SK-N-SH (cell line): ENCODE results near the gene SIRT1. TPM values are rescaled to one million over a fixed set of nuclear protein-coding genes. Genes with fewer than 3 reads are reported as not detected.
"Not testable (repeated sequence)": the region's sequence is repeated elsewhere in the genome, so short reads cannot be mapped to it uniquely, and the experiment has no call there.

Experiments
- CTCF ChIA-PET: fragments of 300-600, 350-600 bp; formaldehyde crosslinking; extraction: SDS; loops from one replicate; lab custom pipeline; 2021; lab: Yijun Ruan, JAX
- POLR2A ChIA-PET: fragments of 350-600 bp; sonication (Branson Sonifier 250); formaldehyde crosslinking; extraction: SDS; loops from one replicate; lab custom pipeline; 2020; ENCODE audit warnings: antibody characterized with exemption, inconsistent platforms; lab: Yijun Ruan, JAX
- DNase-seq: peaks from one replicate; pipeline ENCODE4 v3.0.0; 2012
- H2AFZ ChIP-seq: fragments of 200-600 bp; sonication (generic); 2 replicates; pipeline ENCODE4 v1.8.1; 2016; ENCODE audit warnings: antibody characterized with exemption, mild to moderate bottlenecking, low read depth
- H3F3A ChIP-seq: fragments of 200-600 bp; sonication (generic); replicated peaks from 2 replicates; pipeline ENCODE3; 2016; ENCODE audit warnings: antibody characterized with exemption, mild to moderate bottlenecking; ENCODE audit not compliant: insufficient read depth
- H3K27ac ChIP-seq, 2 experiments: fragments of 200-500 bp in 1 of 2; fragments of 200-600 bp in 1 of 2; sonication (Bioruptor generic) in 1 of 2; sonication (generic), shearing (Covaris generic) in 1 of 2; 2 replicates each; pipeline versions ENCODE4 v1.5.1 to v1.6.1; 2014 to 2016; ENCODE audit warnings: low read depth in 2 of 2, inconsistent platforms in 1 of 2, low read length in 1 of 2, mild to moderate bottlenecking in 1 of 2, mixed read lengths in 1 of 2
- H3K27me3 ChIP-seq: fragments of 200-600 bp; sonication (generic), shearing (Covaris generic); 2 replicates; pipeline ENCODE4 v1.6.1; 2016; ENCODE audit warnings: mixed run types; ENCODE audit not compliant: insufficient read depth
- H3K36me3 ChIP-seq, 2 experiments: fragments of 200-500 bp in 1 of 2; fragments of 200-600 bp in 1 of 2; sonication (Bioruptor generic) in 1 of 2; sonication (generic) in 1 of 2; replicated peaks in 1 of 2; 2 replicates each; pipeline versions ENCODE3 to v1.5.1; 2014 to 2016; ENCODE audit warnings: low read length in 1 of 2, mild to moderate bottlenecking in 1 of 2; ENCODE audit not compliant: insufficient read depth in 2 of 2, control insufficient read depth in 1 of 2
- H3K4me1 ChIP-seq, 2 experiments: fragments of 200-500 bp in 1 of 2; fragments of 200-600 bp in 1 of 2; sonication (Bioruptor generic) in 1 of 2; sonication (generic), shearing (Covaris generic) in 1 of 2; 2 replicates each; pipeline versions ENCODE4 v1.5.1 to v1.6.1; 2014 to 2016; ENCODE audit warnings: low read depth in 1 of 2, low read length in 1 of 2, mixed run types in 1 of 2; ENCODE audit not compliant: insufficient read depth in 2 of 2, control insufficient read depth in 1 of 2
- H3K4me2 ChIP-seq: fragments of 200-600 bp; sonication (generic), shearing (Covaris generic); 2 replicates; pipeline ENCODE4 v1.6.1; 2017; ENCODE audit warnings: mixed run types
- H3K4me3 ChIP-seq, 2 experiments: fragments of 200-500 bp in 1 of 2; fragments of 200-600 bp in 1 of 2; sonication (Bioruptor generic) in 1 of 2; sonication (generic), shearing (Covaris generic) in 1 of 2; 2 replicates each; pipeline versions ENCODE4 v1.5.1 to v1.8.1; 2014 to 2016; ENCODE audit warnings: low read depth in 2 of 2, inconsistent platforms in 1 of 2, low read length in 1 of 2, mild to moderate bottlenecking in 1 of 2, mixed read lengths in 1 of 2, moderate library complexity in 1 of 2
- H3K79me2 ChIP-seq: fragments of 200-600 bp; sonication (generic); 2 replicates; pipeline ENCODE4 v1.8.1; 2017; ENCODE audit warnings: mild to moderate bottlenecking; ENCODE audit not compliant: insufficient read depth
- H3K9ac ChIP-seq: fragments of 200-600 bp; sonication (generic); 2 replicates; pipeline ENCODE4 v1.6.1; 2017; ENCODE audit warnings: mixed run types
- H3K9me2 ChIP-seq: fragments of 200-600 bp; sonication (generic); 2 replicates; pipeline ENCODE4 v1.6.1; 2017; ENCODE audit warnings: mixed run types
- H3K9me3 ChIP-seq: fragments of 200-600 bp; sonication (generic); 2 replicates; pipeline ENCODE4 v1.6.1; 2017; ENCODE audit warnings: mixed run types, mild to moderate bottlenecking, moderate library complexity
- H4K20me1 ChIP-seq: fragments of 200-600 bp; sonication (generic); 2 replicates; pipeline ENCODE4 v1.6.1; 2017; ENCODE audit warnings: mild to moderate bottlenecking, mixed run types; ENCODE audit not compliant: insufficient read depth
- EP300 ChIP-seq, 2 experiments: IDR thresholded peaks; 2 replicates each; pipeline versions ENCODE4 v1.4.0 to v1.6.1; 2012; ENCODE audit warnings: borderline replicate concordance in 1 of 2, low read depth in 1 of 2, low read length in 1 of 2
- IRF3 ChIP-seq: fragments of 150-350 bp; IDR thresholded peaks from 2 replicates; pipeline ENCODE4 v1.6.1; 2016; ENCODE audit warnings: mild to moderate bottlenecking, low read depth, low read length
- NFIC ChIP-seq: IDR thresholded peaks from 2 replicates; pipeline ENCODE4 v1.4.0; 2012; ENCODE audit warnings: borderline replicate concordance
- NRF1 ChIP-seq: IDR thresholded peaks from 2 replicates; pipeline ENCODE4 v1.6.1; 2012; ENCODE audit warnings: low read depth, mild to moderate bottlenecking, low read length
- RAD21 ChIP-seq: IDR thresholded peaks from 2 replicates; pipeline ENCODE4 v1.6.1; 2012; ENCODE audit warnings: mild to moderate bottlenecking, low read length
- RCOR1 ChIP-seq: fragments of 150-350 bp; IDR thresholded peaks from 2 replicates; pipeline ENCODE4 v1.6.1; 2017; ENCODE audit warnings: antibody characterized with exemption, low read length
- SIN3A ChIP-seq: IDR thresholded peaks from 2 replicates; pipeline ENCODE4 v1.6.1; 2012; ENCODE audit warnings: low read depth, mild to moderate bottlenecking, low read length, moderate library complexity, borderline replicate concordance
- SMC3 ChIP-seq: IDR thresholded peaks from 2 replicates; pipeline ENCODE4 v1.6.1; 2012; ENCODE audit warnings: low read depth, low read length, improper control_type of control experiment
- TAF1 ChIP-seq: IDR thresholded peaks from 2 replicates; pipeline ENCODE4 v1.6.1; 2012; ENCODE audit warnings: low read depth, mild to moderate bottlenecking, low read length, moderate library complexity, borderline replicate concordance
- TCF12 ChIP-seq: IDR thresholded peaks from 2 replicates; pipeline ENCODE4 v1.4.0; 2012
- USF1 ChIP-seq: IDR thresholded peaks from 2 replicates; pipeline ENCODE4 v1.4.0; 2012; ENCODE audit warnings: low read depth, borderline replicate concordance
- USF2 ChIP-seq: fragments of 150-350 bp; IDR thresholded peaks from 2 replicates; pipeline ENCODE4 v1.6.1; 2017; ENCODE audit warnings: antibody characterized with exemption, low read length, low read depth, borderline replicate concordance
- ZBTB33 ChIP-seq: IDR thresholded peaks from 2 replicates; pipeline ENCODE4 v1.4.0; 2012; ENCODE audit warnings: low read depth, borderline replicate concordance
- WGBS: methylation state at CpG from one replicate; pipeline ENCODE4 v1.1.6; 2017; ENCODE audit warnings: low lambda C conversion rate; 5-methylcytosine and 5-hydroxymethylcytosine counted together
- polyA plus RNA-seq, 3 experiments: library from polyadenylated mRNA; depleted of rRNA; stranded (reverse); fragments of >200 nt; gene quantifications; 2 replicates each; pipeline ENCODE4 v1.2.3, GENCODE V29; 2012
- small RNA-seq, 7 experiments: library from RNA; depleted of rRNA; stranded (forward); fragments of <200 nt; gene quantifications; one replicate each; pipeline ENCODE3, GENCODE V24; 2012

SIRT1 gene
- polyA plus RNA-seq, 1 of the 3 experiments (the other 2 are of a cell fraction): 6.0 TPM

- Histone ChIP-seq H3K27me3 (no peaks in the 10 kb centered on the region), H3K9me3 (no peaks in the 10 kb centered on the region), H3K27ac (no peak overlapping the region), H2AFZ (no peak overlapping the region), H3K4me3 (no peak overlapping the region), H3K4me2 (no peak overlapping the region), H3K4me1 (no peaks in the 10 kb centered on the region), H3K9ac (no peak overlapping the region), H3F3A (no peaks in the 10 kb centered on the region), H4K20me1 (no peaks in the 10 kb centered on the region), H3K9me2 (0 out of 2 replicates have a peak, but pooled peaks cover 4% of the 10 kb centered on the region), H3K79me2 (peaks cover 23% of the 10 kb centered on the region), H3K36me3 (peaks cover 53 to 80% of the 10 kb centered on the region in 2 experiments)
- ChIA-PET CTCF (no interaction called here), POLR2A (no interaction called here)
- 95% methylated on average over 2 of the region's 2 CpGs for WGBS
- TF ChIP-seq SMC3 (no peak), SIN3A (no peak), RAD21 (no peak), USF2 (no peak), TAF1 (no peak), TCF12 (no peak), NRF1 (no peak), RCOR1 (no peak), EP300 (IDR thresholded peaks at IDR 0.05; ENCODE audit: borderline replicate concordance in 1 of 2, low read depth in 1 of 2, low read length in 1 of 2) (no peak), IRF3 (no peak), USF1 (no peak), ZBTB33 (no peak), NFIC (no peak)
- DNase-seq: no peak
These were observed 81.0 kb downstream of the SIRT1 start for GRCh38 chr10:67965456-67965855.

GRCh38 chr10:67966035-67966434, 81.6 kb downstream of the SIRT1 start:
- peaks cover 26% of the 10 kb centered on the region for H3K79me2 ChIP-seq

More at GRCh38 chr10:67966035-67966434, 81.6 kb downstream of the SIRT1 start:
- peaks cover 49 to 85% of the 10 kb centered on the region in 2 experiments for H3K36me3 ChIP-seq
- H3K27me3 ChIP-seq, H3K9me3 ChIP-seq, H3K4me1 ChIP-seq, H4K20me1 ChIP-seq, H3K9ac ChIP-seq, H3K9me2 ChIP-seq, CTCF ChIA-PET, H3K27ac ChIP-seq, H2AFZ ChIP-seq, POLR2A ChIA-PET, DNase-seq, H3K4me3 ChIP-seq, H3K4me2 ChIP-seq, H3F3A ChIP-seq: not testable (repeated sequence)
- WGBS: 88% methylated on average over 4 of the region's 4 CpGs

Small RNAs within 50 kb of the gene (small RNA-seq; reads per million reads assigned to genes)
- gene RNU6-523P: 0 reads per million in 7 experiments

Other genes starting within 250 kb of the SIRT1 start
- not detected in 2 replicates for gene CTNNA3, start 188.5 kb upstream of the SIRT1 start, polyA plus RNA-seq (2012; rRNA removed)
- 7.9 and 9.3 TPM in 2 replicates for gene DNAJC12, start 46.5 kb upstream of the SIRT1 start, polyA plus RNA-seq (2012; rRNA removed)
- 16.2 and 24.3 TPM in 2 replicates for gene HERC4, start 190.6 kb downstream of the SIRT1 start, polyA plus RNA-seq (2012; rRNA removed)
- 0.43 and 0.73 TPM in 2 replicates for gene MYPN, start 224.8 kb downstream of the SIRT1 start, polyA plus RNA-seq (2012; rRNA removed)